HG03460 (cell line): ENCODE results near the gene SERPING1.

ENCODE experiments used
- ATAC-seq: cut with Tn5 transposase; IDR thresholded peaks from one replicate; pipeline ENCODE4 v1.9.1; 2021; ENCODE audit not compliant: unreplicated experiment

Gene SERPING1

GRCh38 chr11:57597461-57597915 lies at the start of gene SERPING1:
TSS of gene SERPING1 (plus strand) at chr11:57597685. CDS start at chr11:57598271, 586 bp downstream.
- ATAC-seq: no peak

GRCh38 chr11:57547854-57548377 lies 49.6 kb upstream of the SERPING1 start:
- peak; percentile 91 for ATAC-seq

- ATAC-seq: no peak
Measured at GRCh38 chr11:57549983-57550382, 47.5 kb upstream of the SERPING1 start.

GRCh38 chr11:57551941-57552340 lies 45.5 kb upstream of the SERPING1 start:
- no peak for ATAC-seq

- no peak for ATAC-seq
Measured at GRCh38 chr11:57552479-57552878, 45.0 kb upstream of the SERPING1 start.

- no peak for ATAC-seq
Measured at GRCh38 chr11:57555393-57555792, 42.1 kb upstream of the SERPING1 start.

- ATAC-seq: no peak
Measured at GRCh38 chr11:57556041-57556440, 41.4 kb upstream of the SERPING1 start.

GRCh38 chr11:57560146-57560545 lies 37.3 kb upstream of the SERPING1 start:
- no peak for ATAC-seq

GRCh38 chr11:57562596-57562995 lies 34.9 kb upstream of the SERPING1 start:
- ATAC-seq: no peak

GRCh38 chr11:57566005-57566904 lies 31.2 kb upstream of the SERPING1 start:
- peak; percentile 57 for ATAC-seq

GRCh38 chr11:57566905-57567514 lies 30.5 kb upstream of the SERPING1 start:
- ATAC-seq: peak; percentile 3

GRCh38 chr11:57567515-57568329 lies 29.8 kb upstream of the SERPING1 start, which contains the start of gene UBE2L6:
TSS of gene UBE2L6 (minus strand) at chr11:57567672. CDS start at chr11:57567611, 61 bp downstream.
- ATAC-seq: peak; percentile 65

- ATAC-seq: no peak
Measured at GRCh38 chr11:57568330-57568766, 29.1 kb upstream of the SERPING1 start.

- no peak for ATAC-seq
Measured at GRCh38 chr11:57571606-57572005, 25.9 kb upstream of the SERPING1 start.

GRCh38 chr11:57574061-57574460 lies 23.4 kb upstream of the SERPING1 start:
- ATAC-seq: no peak

GRCh38 chr11:57584341-57584740 lies 13.1 kb upstream of the SERPING1 start:
- ATAC-seq: no peak

- ATAC-seq: no peak
Measured at GRCh38 chr11:57585301-57585700, 12.2 kb upstream of the SERPING1 start.

- no peak for ATAC-seq
Measured at GRCh38 chr11:57586711-57587245, 10.7 kb upstream of the SERPING1 start.

- no peak for ATAC-seq
Measured at GRCh38 chr11:57588046-57588710, 9.3 kb upstream of the SERPING1 start.

- no peak for ATAC-seq
Measured at GRCh38 chr11:57596266-57596885, 1.1 kb upstream of the SERPING1 start.
